Omental fat pad (tissue), 4 donors: ENCODE data around the gene TMSB15A. TPM values are rescaled to one million over a fixed set of nuclear protein-coding genes. Genes with fewer than 3 reads are reported as not detected.
A peak's percentile ranks its signal among the peaks of the same experiment; 100 is the strongest.
"Not testable (repeated sequence)": the region's sequence is repeated elsewhere in the genome, so short reads cannot be mapped to it uniquely, and the experiment has no call there.

Experiments used
- ATAC-seq: fragments of 150-250 bp; one replicate; pipeline ENCODE4 v1.9.1; 2016; ENCODE audit warnings: mild to moderate bottlenecking, moderate library complexity; ENCODE audit not compliant: low FRiP score
- DNase-seq: peaks from one replicate; pipeline ENCODE4 v3.0.0-alpha.2; 2019; ENCODE audit warnings: low spot score
- total RNA-seq, 4 donors: library from RNA; depleted of rRNA; stranded (reverse); fragments of >200 nt; gene quantifications; one replicate each; pipeline ENCODE4 v1.1.0, GENCODE V29; 2016
- TF ChIP-seq, protein P1 (sequence below), 3 donors: fragments of 450-650 bp; IDR thresholded peaks; one replicate each; pipeline ENCODE4 v1.5.1; 2016 to 2017; ENCODE audit warnings: antibody characterized with exemption in 3 of 3, mild to moderate bottlenecking in 3 of 3, moderate library complexity in 2 of 3

The TMSB15A gene
- total RNA-seq, 4 donors from 2014 or later: not detected

DNA sequence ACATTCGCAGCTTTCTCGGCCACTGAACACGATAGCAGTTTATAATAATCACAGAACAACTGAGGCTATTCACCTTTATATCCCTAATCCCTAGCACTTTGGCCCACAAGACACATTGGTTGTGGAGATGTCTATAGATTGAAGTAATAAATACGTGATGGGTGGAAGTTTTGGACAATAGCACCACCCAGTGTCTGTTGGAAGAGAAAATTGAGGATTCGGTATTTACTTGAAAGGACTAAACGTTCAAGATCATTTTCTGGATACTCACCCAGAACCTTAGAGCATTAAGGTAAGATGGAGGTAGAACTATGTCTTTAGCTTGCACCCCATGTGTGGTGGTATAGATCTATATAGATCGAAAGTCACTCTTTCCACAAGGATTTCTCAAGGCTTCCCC is 787 bp upstream of the TMSB15A start:
- DNase-seq (no peak), ATAC-seq (no peak)
- TF ChIP-seq, protein P1, sequence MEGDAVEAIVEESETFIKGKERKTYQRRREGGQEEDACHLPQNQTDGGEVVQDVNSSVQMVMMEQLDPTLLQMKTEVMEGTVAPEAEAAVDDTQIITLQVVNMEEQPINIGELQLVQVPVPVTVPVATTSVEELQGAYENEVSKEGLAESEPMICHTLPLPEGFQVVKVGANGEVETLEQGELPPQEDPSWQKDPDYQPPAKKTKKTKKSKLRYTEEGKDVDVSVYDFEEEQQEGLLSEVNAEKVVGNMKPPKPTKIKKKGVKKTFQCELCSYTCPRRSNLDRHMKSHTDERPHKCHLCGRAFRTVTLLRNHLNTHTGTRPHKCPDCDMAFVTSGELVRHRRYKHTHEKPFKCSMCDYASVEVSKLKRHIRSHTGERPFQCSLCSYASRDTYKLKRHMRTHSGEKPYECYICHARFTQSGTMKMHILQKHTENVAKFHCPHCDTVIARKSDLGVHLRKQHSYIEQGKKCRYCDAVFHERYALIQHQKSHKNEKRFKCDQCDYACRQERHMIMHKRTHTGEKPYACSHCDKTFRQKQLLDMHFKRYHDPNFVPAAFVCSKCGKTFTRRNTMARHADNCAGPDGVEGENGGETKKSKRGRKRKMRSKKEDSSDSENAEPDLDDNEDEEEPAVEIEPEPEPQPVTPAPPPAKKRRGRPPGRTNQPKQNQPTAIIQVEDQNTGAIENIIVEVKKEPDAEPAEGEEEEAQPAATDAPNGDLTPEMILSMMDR (IDR thresholded peaks at IDR 0.05): no peak

DNA sequence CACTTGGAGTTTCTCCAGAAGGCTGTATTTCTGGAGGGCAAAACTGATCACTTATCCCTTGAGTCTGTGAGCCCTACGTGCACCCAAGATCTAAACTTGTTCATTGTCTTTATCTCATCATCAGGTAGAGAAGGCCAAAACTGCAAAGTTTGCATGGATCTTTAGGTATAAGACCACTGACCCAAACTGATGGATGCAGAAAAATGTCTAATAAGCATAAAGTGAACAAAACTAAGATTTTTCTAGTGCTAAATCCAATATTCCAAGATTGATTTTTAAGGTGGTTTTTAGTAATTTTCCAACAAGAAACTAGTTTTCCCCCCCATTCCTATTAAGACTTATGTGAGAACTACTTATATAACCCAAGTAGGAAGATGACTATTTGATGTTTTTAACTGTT is 2.0 kb downstream of the TMSB15A start:
- DNase-seq (no peak), ATAC-seq (no peak)
- TF ChIP-seq, protein P1 (IDR thresholded peaks at IDR 0.05): no peak

DNA sequence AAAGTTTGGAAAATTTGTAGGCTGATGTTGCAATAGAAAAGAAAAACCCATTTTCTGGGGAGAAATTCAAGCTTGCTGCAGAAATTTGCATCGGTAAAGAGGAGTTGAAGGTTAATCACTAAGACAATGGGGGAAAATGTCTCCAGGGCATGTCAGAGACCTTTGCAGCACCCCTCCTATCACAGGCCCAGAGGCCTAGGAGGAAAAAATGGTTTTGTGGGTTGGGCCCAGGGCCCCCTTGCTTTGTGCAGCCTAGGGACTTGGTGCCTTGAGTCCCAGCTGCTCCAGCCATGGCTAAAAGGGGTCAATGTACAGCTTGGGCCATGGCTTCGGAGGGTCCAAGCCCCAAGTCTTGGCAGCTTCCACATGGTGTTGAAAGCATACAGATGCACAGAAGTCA is 17.8 kb downstream of the TMSB15A start:
- ATAC-seq (no peak), DNase-seq (no peak)
- TF ChIP-seq, protein P1 (IDR thresholded peaks at IDR 0.05): no peak

DNA sequence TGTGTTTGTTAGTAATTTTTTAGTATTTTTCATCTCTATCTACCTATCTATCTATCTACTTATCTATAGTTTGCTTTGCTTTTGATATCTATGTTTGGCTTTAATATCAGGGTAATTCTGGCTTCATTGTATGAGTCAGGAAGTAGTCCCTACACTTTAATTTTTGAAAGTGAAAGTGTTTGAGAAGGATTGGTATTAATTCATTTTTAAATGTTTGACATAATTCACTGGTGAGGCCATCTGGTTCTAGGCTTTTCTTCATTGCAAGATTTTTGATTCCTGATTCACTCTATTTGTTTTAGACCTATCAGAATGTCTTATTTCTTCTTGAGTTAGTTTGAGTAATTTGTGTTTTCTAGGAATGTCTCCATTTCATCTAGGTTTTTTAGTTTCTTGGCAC is 24.8 kb downstream of the TMSB15A start:
- DNase-seq: no peak
- TF ChIP-seq, protein P1 (IDR thresholded peaks at IDR 0.05): no peak

DNA sequence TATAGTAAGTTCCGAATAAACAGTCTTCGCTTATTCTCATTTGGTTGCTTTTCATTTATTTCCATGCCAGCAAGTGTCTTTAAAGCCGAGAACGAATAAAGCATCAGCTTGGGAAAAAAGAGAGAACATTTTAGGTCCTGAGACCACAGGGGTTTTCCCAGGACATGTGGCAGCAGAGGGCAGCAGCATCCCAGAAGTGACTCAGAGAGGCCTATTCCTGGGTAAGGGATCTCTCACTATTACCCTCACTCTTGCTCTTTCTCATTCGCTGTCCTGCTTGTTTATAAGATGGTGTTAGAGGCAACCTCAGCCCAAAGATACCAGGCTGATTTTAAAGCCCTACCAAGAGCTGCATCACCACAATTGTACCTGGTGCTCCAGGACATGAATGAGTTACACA is 37.8 kb downstream of the TMSB15A start:
- DNase-seq: not testable (repeated sequence)
- ATAC-seq: peak; percentile 54

More for the DNA sequence above, 24.8 kb downstream of the TMSB15A start:
- no peak for ATAC-seq

DNA sequence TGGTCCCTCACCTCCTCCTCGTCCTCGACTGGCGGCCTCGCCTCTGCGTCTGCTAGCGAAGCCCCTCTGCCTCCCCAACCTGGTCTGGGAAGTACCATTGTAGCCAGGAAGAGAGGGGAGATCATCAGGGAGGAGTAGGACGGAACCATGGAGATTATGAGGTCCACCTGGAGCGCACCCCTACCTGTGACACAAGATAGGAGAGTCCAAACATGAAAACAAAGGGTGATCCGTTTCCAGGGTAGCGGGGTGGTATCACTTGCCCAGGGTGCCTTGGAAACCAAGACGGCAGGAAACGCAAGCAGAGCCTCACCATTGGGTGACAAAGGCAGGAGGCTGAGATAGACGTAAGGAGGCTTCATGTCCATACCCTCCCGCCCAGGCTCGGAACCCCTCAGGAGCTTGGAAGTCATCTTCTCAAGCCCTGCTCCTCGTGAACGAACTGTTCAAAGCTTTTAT is 44.7 kb downstream of the TMSB15A start, which contains the start of gene TCP11X2:
TSS of gene TCP11X2 (minus strand) at position 51 of the 459 bp plus-strand sequence.
- not testable (repeated sequence) for DNase-seq, ATAC-seq

DNA sequence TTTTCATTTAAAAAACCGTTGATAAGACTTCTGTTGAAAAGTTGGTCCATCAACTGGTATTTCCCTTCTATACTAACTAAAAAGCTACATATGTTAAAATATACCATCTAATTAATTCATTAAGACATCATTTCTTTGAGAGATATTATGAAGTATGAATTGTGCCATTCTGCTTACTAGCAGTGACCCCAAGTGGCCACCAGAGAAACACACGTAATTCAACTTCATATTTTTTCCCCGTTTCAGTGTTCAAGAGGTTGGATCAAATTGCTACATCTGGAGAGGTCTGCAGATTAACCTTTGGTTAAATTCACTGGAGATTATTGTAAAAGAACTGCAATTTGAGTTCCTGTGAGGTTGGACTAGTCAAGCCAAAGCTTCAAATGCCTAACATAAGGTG is 46.3 kb downstream of the TMSB15A start:
- not testable (repeated sequence) for DNase-seq, ATAC-seq

Other genes starting within 250 kb of the TMSB15A start
- not detected for gene NXF2B, start 76.7 kb downstream of the TMSB15A start, total RNA-seq
- not detected for gene TCP11X2, start 44.9 kb downstream of the TMSB15A start, total RNA-seq
- 10 to 100 TPM in 1 of 4 donors, 1 to 10 TPM in 3; 8.4 to 16.6 (median 9.4) TPM for gene ARMCX5, start 82.8 kb upstream of the TMSB15A start, total RNA-seq
- 1 to 10 TPM; 4.1 to 9.1 (median 6.7) TPM for gene GPRASP1, start 134.7 kb upstream of the TMSB15A start, total RNA-seq
- gene GPRASP2, start 195.7 kb upstream of the TMSB15A start, total RNA-seq: 10 to 100 TPM in 2 of 4 donors, 1 to 10 TPM in 2; 3.5 to 14.0 (median 10.6) TPM
- 1 to 10 TPM; 1.3 to 5.7 (median 3.3) TPM for gene GPRASP3, start 204.0 kb upstream of the TMSB15A start, total RNA-seq